HCT116 (cell line): Measurements from ENCODE around the gene DLL1. TPM values are rescaled to one million over a fixed set of nuclear protein-coding genes. Genes with fewer than 3 reads are reported as not detected.

Experiments used
- ATAC-seq: fragments of 200-7000 bp; cut with Tn5 transposase; 2 replicates; pipeline ENCODE4 v1.9.1; 2020; ENCODE audit warnings: mild to moderate bottlenecking, moderate library complexity
- BruUV-seq: library from RNA; stranded (reverse); fragments of 400-500 nt; replicated peaks from 2 replicates; lab custom pipeline; 2021; lab: Mats Ljungman, UMichigan
- CTCF ChIA-PET: fragments of 300-600 bp; sonication (Branson Sonifier 250); formaldehyde crosslinking; loops from one replicate; lab custom pipeline; 2021; ENCODE audit warnings: antibody characterized with exemption; lab: Charles Lee
- POLR2A ChIA-PET: fragments of 300-600, 350-600 bp; sonication (Branson Sonifier 250); formaldehyde crosslinking; loops from one replicate; lab custom pipeline; 2021; ENCODE audit warnings: antibody characterized with exemption; lab: Charles Lee
- RAD21 ChIA-PET, 2 experiments: fragments of 300-600 bp; sonication (Branson Sonifier 250); formaldehyde crosslinking; loops; one replicate each; lab custom pipeline; 2023; ENCODE audit warnings: low total read pairs in 2 of 2; ENCODE audit not compliant: uncharacterized antibody in 2 of 2, unreplicated experiment in 2 of 2, low non-redundant PET in 1 of 2; lab: Charles Lee
- DNase-seq: peaks from one replicate; pipeline ENCODE4 v3.0.0-alpha.2; 2010; ENCODE audit warnings: low read depth, low spot score
- H2AFZ ChIP-seq: fragments of 200-600 bp; shearing (Covaris generic), sonication (generic); 2 replicates; pipeline ENCODE4 v1.6.1; 2017; ENCODE audit warnings: low read depth, mixed run types, mixed read lengths, antibody characterized with exemption, low read length; ENCODE audit not compliant: poor library complexity, severe bottlenecking
- H3K27ac ChIP-seq: 2 replicates; pipeline ENCODE4 v1.5.1; 2012; ENCODE audit warnings: low read depth, low read length
- H3K27me3 ChIP-seq: fragments of 200-600 bp; sonication (generic); 2 replicates; pipeline ENCODE4 v1.6.1; 2016; ENCODE audit warnings: mixed run types, low read length, mixed read lengths; ENCODE audit not compliant: insufficient read depth
- H3K36me3 ChIP-seq, 2 experiments: fragments of 200-500 bp in 1 of 2; fragments of 200-600 bp in 1 of 2; sonication (Bioruptor generic) in 1 of 2; sonication (generic) in 1 of 2; 2 replicates each; pipeline versions ENCODE4 v1.5.1 to v1.6.1; 2014 to 2016; ENCODE audit warnings: low read length in 2 of 2, inconsistent platforms in 1 of 2, mixed read lengths in 1 of 2, mixed run types in 1 of 2; ENCODE audit not compliant: insufficient read depth in 2 of 2, control insufficient read depth in 1 of 2
- H3K4me1 ChIP-seq, 2 experiments: fragments of 200-600 bp in 1 of 2; sonication (generic) in 1 of 2; 2 replicates each; pipeline versions ENCODE4 v1.5.1 to v1.6.1; 2012 to 2017; ENCODE audit warnings: low read length in 2 of 2, inconsistent platforms in 1 of 2, mild to moderate bottlenecking in 1 of 2, mixed read lengths in 1 of 2, mixed run types in 1 of 2, moderate library complexity in 1 of 2; ENCODE audit not compliant: insufficient read depth in 2 of 2, control insufficient read depth in 1 of 2
- H3K4me2 ChIP-seq: fragments of 200-600 bp; sonication (generic); 2 replicates; pipeline ENCODE4 v1.6.1; 2017; ENCODE audit warnings: mixed run types, low read length, mixed read lengths
- H3K4me3 ChIP-seq, 2 experiments: fragments of 200-600 bp in 1 of 2; sonication (generic) in 1 of 2; replicated peaks in 1 of 2; 2 replicates each; pipeline ENCODE4 v1.5.1; 2011 to 2016; ENCODE audit warnings: low read length in 2 of 2, control low read depth in 1 of 2, low read depth in 1 of 2, mild to moderate bottlenecking in 1 of 2, mixed read lengths in 1 of 2, mixed run types in 1 of 2
- H3K79me2 ChIP-seq: fragments of 200-600 bp; sonication (generic); 2 replicates; pipeline ENCODE4 v1.6.1; 2017; ENCODE audit warnings: mild to moderate bottlenecking, mixed run types, low read length, moderate library complexity, mixed read lengths; ENCODE audit not compliant: insufficient read depth
- H3K9ac ChIP-seq: fragments of 200-600 bp; sonication (generic); 2 replicates; pipeline ENCODE4 v1.6.1; 2016; ENCODE audit warnings: low read length, mixed read lengths
- H3K9me2 ChIP-seq: fragments of 200-600 bp; sonication (generic), shearing (Covaris generic); 2 replicates; pipeline ENCODE4 v1.6.1; 2017; ENCODE audit warnings: mixed run types, mild to moderate bottlenecking, moderate library complexity; ENCODE audit not compliant: insufficient read depth
- H3K9me3 ChIP-seq, 2 experiments: fragments of 200-500 bp in 1 of 2; fragments of 200-600 bp in 1 of 2; sonication (Bioruptor generic) in 1 of 2; sonication (generic) in 1 of 2; 2 replicates each; pipeline ENCODE4 v1.6.1; 2014 to 2017; ENCODE audit warnings: low read length in 2 of 2, mixed read lengths in 2 of 2, inconsistent platforms in 1 of 2, low read depth in 1 of 2, mild to moderate bottlenecking in 1 of 2, mixed run types in 1 of 2, moderate library complexity in 1 of 2; ENCODE audit not compliant: control insufficient read depth in 1 of 2, insufficient read depth in 1 of 2
- H4K20me1 ChIP-seq: fragments of 200-600 bp; sonication (generic), shearing (Covaris generic); 2 replicates; pipeline ENCODE4 v1.6.1; 2017; ENCODE audit warnings: mixed run types, mild to moderate bottlenecking, moderate library complexity; ENCODE audit not compliant: insufficient read depth
- CEBPB ChIP-seq: IDR thresholded peaks from 2 replicates; pipeline ENCODE4 v1.6.1; 2012; ENCODE audit warnings: low read depth
- EGR1 ChIP-seq: IDR thresholded peaks from 2 replicates; pipeline ENCODE4 v1.6.1; 2012; ENCODE audit warnings: low read depth
- ELF1 ChIP-seq: IDR thresholded peaks from 2 replicates; pipeline ENCODE4 v1.6.1; 2012; ENCODE audit warnings: low read depth, borderline replicate concordance
- EZH2 ChIP-seq: fragments of 200-600 bp; sonication (generic); IDR thresholded peaks from 2 replicates; pipeline ENCODE4 v1.6.1; 2017; ENCODE audit warnings: antibody characterized with exemption, mixed run types
- EZH2phosphoT487 ChIP-seq: fragments of 200-600 bp; IDR thresholded peaks from 2 replicates; pipeline ENCODE4 v1.6.1; 2018; ENCODE audit warnings: antibody characterized with exemption, borderline replicate concordance
- JUND ChIP-seq: IDR thresholded peaks from 2 replicates; pipeline ENCODE4 v1.6.1; 2012
- SP1 ChIP-seq: IDR thresholded peaks from 2 replicates; pipeline ENCODE4 v1.6.1; 2012; ENCODE audit warnings: low read depth
- SRF ChIP-seq: IDR thresholded peaks from 2 replicates; pipeline ENCODE4 v1.6.1; 2012; ENCODE audit warnings: low read depth
- TCF7L2 ChIP-seq: IDR thresholded peaks from 2 replicates; pipeline ENCODE4 v1.7.0; 2011; ENCODE audit warnings: borderline replicate concordance, inconsistent platforms; ENCODE audit not compliant: insufficient read depth, insufficient read length; ENCODE audit errors: extremely low read depth
- ZNF274 ChIP-seq: fragments of 200-500 bp; sonication (Bioruptor generic); IDR thresholded peaks from 2 replicates; pipeline ENCODE4 v1.6.1; 2014; ENCODE audit warnings: mild to moderate bottlenecking, low read depth, low read length, inconsistent platforms
- intact Hi-C: fragments of 100-400 bp; cut with micrococcal nuclease; formaldehyde crosslinking; loops from 2 replicates; pipeline ENCODE4 v1.10.0; 2022
- total RNA-seq: library from RNA; stranded (reverse); gene quantifications from one replicate; pipeline ENCODE4 v1.2.1, GENCODE V29; 2021; ENCODE audit not compliant: unreplicated experiment
- TF ChIP-seq, protein P1 (sequence below): IDR thresholded peaks from 2 replicates; pipeline ENCODE4 v1.6.1; 2011; ENCODE audit warnings: mild to moderate bottlenecking, low read length, moderate library complexity; ENCODE audit not compliant: insufficient replicate concordance; ENCODE audit errors: extremely low read depth
- TF ChIP-seq, protein P2 (sequence below): IDR thresholded peaks from 2 replicates; pipeline ENCODE4 v1.6.1; 2012
- TF ChIP-seq, protein P3 (sequence below): IDR thresholded peaks from 2 replicates; pipeline ENCODE4 v1.6.1; 2012
- TF ChIP-seq, protein P4 (sequence below): IDR thresholded peaks from 2 replicates; pipeline ENCODE4 v1.6.1; 2012; ENCODE audit warnings: low read depth

Gene DLL1
- total RNA-seq, 1 experiment from 2014 or later, result 5.3 TPM

DNA sequence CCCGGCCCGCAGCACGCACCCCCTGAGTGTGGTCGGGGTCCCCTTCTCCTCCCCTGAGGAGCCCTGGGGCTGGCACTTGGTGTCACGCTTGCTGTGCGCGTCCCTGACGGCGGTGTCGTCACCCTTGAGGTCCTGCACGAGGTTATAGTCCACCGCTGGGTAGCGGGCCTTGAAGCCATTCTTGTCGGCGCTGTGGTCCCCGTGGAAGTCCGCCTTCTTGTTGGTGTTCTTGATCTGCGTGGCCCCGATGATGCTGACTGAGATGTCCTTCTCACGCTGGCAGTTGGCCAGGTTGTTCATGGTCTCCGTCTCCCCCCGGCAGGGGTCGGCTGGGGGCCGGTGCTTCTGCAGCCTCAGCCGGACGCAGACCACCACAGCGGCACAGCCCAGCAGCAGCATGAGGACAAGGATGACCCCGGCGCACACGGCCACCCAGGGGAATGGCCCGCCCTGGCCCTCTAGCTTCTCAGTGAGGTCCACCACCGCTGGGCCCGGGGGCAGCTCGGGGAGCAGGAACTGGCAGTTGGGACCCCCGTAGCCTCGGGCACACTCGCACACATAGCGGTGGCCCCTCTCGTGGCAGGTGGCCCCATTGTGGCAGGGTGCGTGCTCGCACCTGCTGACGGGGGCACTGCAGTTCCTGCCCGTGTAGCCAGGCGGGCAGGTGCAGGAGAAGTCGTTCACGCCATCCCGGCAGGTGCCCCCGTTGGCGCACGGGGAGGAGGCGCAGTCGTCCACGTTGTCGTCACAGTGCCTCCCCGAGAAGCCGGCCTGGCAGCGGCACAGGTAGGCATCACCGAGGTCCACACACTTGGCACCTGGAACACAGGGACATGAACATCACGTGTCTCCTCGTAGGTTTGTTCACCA, 7.4 kb downstream of the DLL1 start:
- H3K9ac ChIP-seq, result no peak overlapping the region
- no peaks in the 10 kb centered on the region for H3K79me2 ChIP-seq
- no peak for ATAC-seq
- no peaks in the 10 kb centered on the region for H4K20me1 ChIP-seq
- H3K36me3 ChIP-seq, result no peaks in the 10 kb centered on the region; a peak in 1 of 4 replicates
- CTCF ChIA-PET, result no interaction called here
- no peaks in the 10 kb centered on the region for H3K27me3 ChIP-seq
- no peak overlapping the region for H3K4me2 ChIP-seq
- H3K9me3 ChIP-seq, result no peaks in the 10 kb centered on the region
- TF ChIP-seq EZH2phosphoT487 (no peak), JUND (no peak), ELF1 (no peak), SRF (no peak), ZNF274 (no peak), EZH2 (no peak), CEBPB (no peak), SP1 (no peak), TCF7L2 (no peak), EGR1 (no peak)
- TF ChIP-seq, protein P1, sequence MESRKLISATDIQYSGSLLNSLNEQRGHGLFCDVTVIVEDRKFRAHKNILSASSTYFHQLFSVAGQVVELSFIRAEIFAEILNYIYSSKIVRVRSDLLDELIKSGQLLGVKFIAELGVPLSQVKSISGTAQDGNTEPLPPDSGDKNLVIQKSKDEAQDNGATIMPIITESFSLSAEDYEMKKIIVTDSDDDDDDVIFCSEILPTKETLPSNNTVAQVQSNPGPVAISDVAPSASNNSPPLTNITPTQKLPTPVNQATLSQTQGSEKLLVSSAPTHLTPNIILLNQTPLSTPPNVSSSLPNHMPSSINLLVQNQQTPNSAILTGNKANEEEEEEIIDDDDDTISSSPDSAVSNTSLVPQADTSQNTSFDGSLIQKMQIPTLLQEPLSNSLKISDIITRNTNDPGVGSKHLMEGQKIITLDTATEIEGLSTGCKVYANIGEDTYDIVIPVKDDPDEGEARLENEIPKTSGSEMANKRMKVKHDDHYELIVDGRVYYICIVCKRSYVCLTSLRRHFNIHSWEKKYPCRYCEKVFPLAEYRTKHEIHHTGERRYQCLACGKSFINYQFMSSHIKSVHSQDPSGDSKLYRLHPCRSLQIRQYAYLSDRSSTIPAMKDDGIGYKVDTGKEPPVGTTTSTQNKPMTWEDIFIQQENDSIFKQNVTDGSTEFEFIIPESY, result no peak
- TF ChIP-seq, protein P2, sequence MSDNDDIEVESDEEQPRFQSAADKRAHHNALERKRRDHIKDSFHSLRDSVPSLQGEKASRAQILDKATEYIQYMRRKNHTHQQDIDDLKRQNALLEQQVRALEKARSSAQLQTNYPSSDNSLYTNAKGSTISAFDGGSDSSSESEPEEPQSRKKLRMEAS, result no peak
- TF ChIP-seq, protein P3, sequence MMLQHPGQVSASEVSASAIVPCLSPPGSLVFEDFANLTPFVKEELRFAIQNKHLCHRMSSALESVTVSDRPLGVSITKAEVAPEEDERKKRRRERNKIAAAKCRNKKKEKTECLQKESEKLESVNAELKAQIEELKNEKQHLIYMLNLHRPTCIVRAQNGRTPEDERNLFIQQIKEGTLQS, result no peak
- TF ChIP-seq, protein P4, sequence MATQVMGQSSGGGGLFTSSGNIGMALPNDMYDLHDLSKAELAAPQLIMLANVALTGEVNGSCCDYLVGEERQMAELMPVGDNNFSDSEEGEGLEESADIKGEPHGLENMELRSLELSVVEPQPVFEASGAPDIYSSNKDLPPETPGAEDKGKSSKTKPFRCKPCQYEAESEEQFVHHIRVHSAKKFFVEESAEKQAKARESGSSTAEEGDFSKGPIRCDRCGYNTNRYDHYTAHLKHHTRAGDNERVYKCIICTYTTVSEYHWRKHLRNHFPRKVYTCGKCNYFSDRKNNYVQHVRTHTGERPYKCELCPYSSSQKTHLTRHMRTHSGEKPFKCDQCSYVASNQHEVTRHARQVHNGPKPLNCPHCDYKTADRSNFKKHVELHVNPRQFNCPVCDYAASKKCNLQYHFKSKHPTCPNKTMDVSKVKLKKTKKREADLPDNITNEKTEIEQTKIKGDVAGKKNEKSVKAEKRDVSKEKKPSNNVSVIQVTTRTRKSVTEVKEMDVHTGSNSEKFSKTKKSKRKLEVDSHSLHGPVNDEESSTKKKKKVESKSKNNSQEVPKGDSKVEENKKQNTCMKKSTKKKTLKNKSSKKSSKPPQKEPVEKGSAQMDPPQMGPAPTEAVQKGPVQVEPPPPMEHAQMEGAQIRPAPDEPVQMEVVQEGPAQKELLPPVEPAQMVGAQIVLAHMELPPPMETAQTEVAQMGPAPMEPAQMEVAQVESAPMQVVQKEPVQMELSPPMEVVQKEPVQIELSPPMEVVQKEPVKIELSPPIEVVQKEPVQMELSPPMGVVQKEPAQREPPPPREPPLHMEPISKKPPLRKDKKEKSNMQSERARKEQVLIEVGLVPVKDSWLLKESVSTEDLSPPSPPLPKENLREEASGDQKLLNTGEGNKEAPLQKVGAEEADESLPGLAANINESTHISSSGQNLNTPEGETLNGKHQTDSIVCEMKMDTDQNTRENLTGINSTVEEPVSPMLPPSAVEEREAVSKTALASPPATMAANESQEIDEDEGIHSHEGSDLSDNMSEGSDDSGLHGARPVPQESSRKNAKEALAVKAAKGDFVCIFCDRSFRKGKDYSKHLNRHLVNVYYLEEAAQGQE, result no peak
- H3K4me1 ChIP-seq, result peaks cover 0 to 11% of the 10 kb centered on the region in 2 experiments; a peak in 3 of 4 replicates
- DNase-seq, result no peak
- H2AFZ ChIP-seq, result no peak overlapping the region
- POLR2A ChIA-PET, result no interaction called here
- no TSS peak for BruUV-seq
- H3K9me2 ChIP-seq, result no peaks in the 10 kb centered on the region
- no peak overlapping the region for H3K4me3 ChIP-seq
- intact Hi-C loops, result no loop called here
- RAD21 ChIA-PET, result no interaction called here
- H3K27ac ChIP-seq, result no peak overlapping the region
